Measurements from ENCODE around the gene CYP27C1. TPM values are rescaled to one million over a fixed set of nuclear protein-coding genes. Genes with fewer than 3 reads are reported as not detected.

Gene CYP27C1
- total RNA-seq, 4 donors from 2014 or later, result 0.12 to 0.52 (median 0.28) TPM

GRCh38 chr2:127182626-127183458, 37.3 kb downstream of the CYP27C1 start:
- H3K4me1 ChIP-seq, result no peaks in the 10 kb centered on the region
- TF ChIP-seq EP300 (IDR thresholded peaks at IDR 0.05), result no peak
- TF ChIP-seq, protein P1, sequence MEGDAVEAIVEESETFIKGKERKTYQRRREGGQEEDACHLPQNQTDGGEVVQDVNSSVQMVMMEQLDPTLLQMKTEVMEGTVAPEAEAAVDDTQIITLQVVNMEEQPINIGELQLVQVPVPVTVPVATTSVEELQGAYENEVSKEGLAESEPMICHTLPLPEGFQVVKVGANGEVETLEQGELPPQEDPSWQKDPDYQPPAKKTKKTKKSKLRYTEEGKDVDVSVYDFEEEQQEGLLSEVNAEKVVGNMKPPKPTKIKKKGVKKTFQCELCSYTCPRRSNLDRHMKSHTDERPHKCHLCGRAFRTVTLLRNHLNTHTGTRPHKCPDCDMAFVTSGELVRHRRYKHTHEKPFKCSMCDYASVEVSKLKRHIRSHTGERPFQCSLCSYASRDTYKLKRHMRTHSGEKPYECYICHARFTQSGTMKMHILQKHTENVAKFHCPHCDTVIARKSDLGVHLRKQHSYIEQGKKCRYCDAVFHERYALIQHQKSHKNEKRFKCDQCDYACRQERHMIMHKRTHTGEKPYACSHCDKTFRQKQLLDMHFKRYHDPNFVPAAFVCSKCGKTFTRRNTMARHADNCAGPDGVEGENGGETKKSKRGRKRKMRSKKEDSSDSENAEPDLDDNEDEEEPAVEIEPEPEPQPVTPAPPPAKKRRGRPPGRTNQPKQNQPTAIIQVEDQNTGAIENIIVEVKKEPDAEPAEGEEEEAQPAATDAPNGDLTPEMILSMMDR (IDR thresholded peaks at IDR 0.05), result no peak
- TF ChIP-seq POLR2AphosphoS5 (IDR thresholded peaks at IDR 0.05), result no peak
- no peak for TF ChIP-seq POLR2A (IDR thresholded peaks at IDR 0.05)
- H3K27ac ChIP-seq, result no peak overlapping the region
- peaks cover 0 to 8% (median 0%) of the 10 kb centered on the region in 3 donors for H3K9me3 ChIP-seq
- no peaks in the 10 kb centered on the region for H3K36me3 ChIP-seq
- WGBS, 2 donors (ENCODE audit: low coverage in 1 of 2), result 89 to 90% methylated on average over 5 to 7 of the region's 10 CpGs
- no peak for ATAC-seq
- no peaks in the 10 kb centered on the region for H3K27me3 ChIP-seq
- no peak overlapping the region for H3K4me3 ChIP-seq

DNA sequence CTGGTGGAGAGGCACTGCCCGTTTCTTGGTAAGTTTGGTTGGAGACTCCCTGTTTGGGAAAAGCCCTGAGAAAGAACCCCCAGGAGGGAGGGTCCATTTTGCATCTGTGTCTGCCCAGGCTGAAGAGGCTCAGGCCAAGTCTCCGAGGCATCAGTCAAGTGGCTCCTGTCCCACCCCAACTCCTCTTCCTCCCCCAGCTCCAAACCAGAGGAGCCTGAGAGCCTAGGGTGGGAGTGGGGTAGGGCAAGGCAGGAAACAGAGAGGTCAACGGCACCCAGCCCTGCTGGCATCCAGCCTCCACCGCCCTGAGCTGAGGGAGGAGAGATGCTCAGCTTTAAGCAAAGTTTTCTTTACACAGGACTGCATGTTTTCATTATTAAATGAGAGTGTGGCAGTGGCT, 38.2 kb downstream of the CYP27C1 start:
- Histone ChIP-seq H3K4me3 (no peak overlapping the region), H3K9me3 (peaks cover 0 to 8% (median 0%) of the 10 kb centered on the region in 3 donors), H3K4me1 (peaks cover 0 to 7% (median 0%) of the 10 kb centered on the region in 3 donors), H3K36me3 (no peaks in the 10 kb centered on the region), H3K27me3 (no peaks in the 10 kb centered on the region), H3K27ac (no peak overlapping the region)
- TF ChIP-seq, protein P1 (IDR thresholded peaks at IDR 0.05), result no peak
- no peak for TF ChIP-seq EP300 (IDR thresholded peaks at IDR 0.05)
- TF ChIP-seq POLR2A (IDR thresholded peaks at IDR 0.05), result no peak
- TF ChIP-seq POLR2AphosphoS5 (IDR thresholded peaks at IDR 0.05), result no peak
- 80% methylated on average over 3 of the region's 4 CpGs; no CpG with 5 or more reads in 1 of the 2 donors for WGBS, 2 donors (ENCODE audit: low coverage in 1 of 2)
- ATAC-seq, result no peak

DNA sequence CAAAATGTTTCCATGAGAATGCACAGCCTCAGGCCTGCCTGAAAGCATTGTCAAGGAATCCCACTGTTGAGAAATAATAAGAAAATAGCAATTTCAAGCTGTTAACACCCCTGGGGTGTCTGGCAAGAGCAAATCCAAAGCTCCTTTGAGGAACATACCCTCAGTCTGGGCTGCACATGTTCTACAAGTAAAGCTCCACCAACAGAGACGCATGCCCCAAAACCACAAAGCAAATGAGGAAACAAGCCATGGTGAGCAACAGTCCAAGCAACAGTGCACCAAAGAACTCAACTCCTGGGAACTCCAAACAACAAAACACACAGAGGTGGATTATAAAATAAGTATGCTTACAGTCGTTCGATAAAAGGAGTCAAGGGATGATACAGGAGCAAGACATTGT, 40.3 kb downstream of the CYP27C1 start:
- no peak for ATAC-seq
- 62 to 72% methylated on average over 3 of the region's 3 CpGs for WGBS, 2 donors (ENCODE audit: low coverage in 1 of 2)
- H3K4me1 ChIP-seq, result peaks cover 0 to 28% (median 19%) of the 10 kb centered on the region in 3 donors
- no peak overlapping the region for H3K4me3 ChIP-seq
- TF ChIP-seq POLR2AphosphoS5 (IDR thresholded peaks at IDR 0.05), result no peak
- TF ChIP-seq, protein P1 (IDR thresholded peaks at IDR 0.05), result no peak
- TF ChIP-seq POLR2A (IDR thresholded peaks at IDR 0.05), result no peak
- TF ChIP-seq EP300 (IDR thresholded peaks at IDR 0.05), result no peak
- no peak overlapping the region for H3K27ac ChIP-seq
- H3K36me3 ChIP-seq, result no peaks in the 10 kb centered on the region
- H3K27me3 ChIP-seq, result no peaks in the 10 kb centered on the region
- H3K9me3 ChIP-seq, result peaks cover 0 to 8% (median 0%) of the 10 kb centered on the region in 3 donors

DNA sequence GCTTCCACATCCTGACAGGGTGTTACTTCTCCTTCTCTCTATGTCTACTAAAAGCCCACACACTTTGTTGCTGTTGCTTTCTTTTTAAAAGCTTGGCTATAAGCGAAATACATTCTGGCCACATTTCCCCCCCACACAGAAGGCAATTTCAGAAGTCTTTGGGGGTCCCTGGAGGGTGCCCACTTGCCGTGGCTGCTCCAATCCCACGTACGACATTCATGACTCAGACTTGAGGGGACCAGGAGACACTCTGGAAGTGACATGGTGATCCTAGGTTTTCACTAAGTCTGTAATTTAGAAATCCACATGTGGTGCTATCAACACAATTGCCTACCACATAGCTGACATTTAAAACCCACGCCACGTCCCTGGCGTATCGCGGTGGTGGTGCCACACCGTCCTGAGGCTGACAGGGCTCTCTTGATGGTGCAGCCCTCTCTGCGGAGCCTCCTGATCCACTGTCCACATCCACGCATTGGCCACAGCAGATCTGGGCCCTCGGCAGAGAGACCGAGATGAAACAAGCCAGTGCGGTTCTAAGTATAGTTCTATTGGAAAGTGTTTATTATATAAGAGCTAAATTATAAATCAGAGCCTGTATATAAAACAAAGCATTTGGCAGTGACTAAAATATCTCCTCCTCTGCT, 42.4 kb downstream of the CYP27C1 start:
- WGBS, 2 donors (ENCODE audit: low coverage in 1 of 2), result 73 to 74% methylated on average over 4 to 13 of the region's 15 CpGs
- Histone ChIP-seq H3K27ac (peak overlapping the region in 2 of 4 donors; percentile 42 to 74), H3K4me1 (peaks cover 0 to 47% (median 21%) of the 10 kb centered on the region in 3 donors)

More for the DNA sequence above, 42.4 kb downstream of the CYP27C1 start:
- Histone ChIP-seq H3K27me3 (no peaks in the 10 kb centered on the region), H3K9me3 (peaks cover 0 to 8% (median 0%) of the 10 kb centered on the region in 3 donors), H3K4me3 (no peak overlapping the region), H3K36me3 (no peaks in the 10 kb centered on the region)
- ATAC-seq, result no peak
- TF ChIP-seq EP300 (IDR thresholded peaks at IDR 0.05) (no peak), POLR2A (IDR thresholded peaks at IDR 0.05) (no peak), POLR2AphosphoS5 (IDR thresholded peaks at IDR 0.05) (no peak)
- TF ChIP-seq, protein P1 (IDR thresholded peaks at IDR 0.05), result no peak
